Left renal pelvis (tissue), 4 donors: Measurements from ENCODE around the gene PI4KB. TPM values are rescaled to one million over a fixed set of nuclear protein-coding genes. Genes with fewer than 3 reads are reported as not detected.
"Not testable (repeated sequence)": the region's sequence is repeated elsewhere in the genome, so short reads cannot be mapped to it uniquely, and the experiment has no call there.

Experiments used
- DNase-seq, 4 donors: peaks; one replicate each; pipeline ENCODE4 v3.0.0-alpha.2; 2013; ENCODE audit warnings: low read depth in 4 of 4, low spot score in 3 of 4
- polyA plus RNA-seq, 4 donors: library from polyadenylated mRNA; unstranded; fragments of 120-200 nt; gene quantifications; one replicate each; pipeline ENCODE4 v1.2.1, GENCODE V29; 2013; ENCODE audit not compliant: insufficient read length in 4 of 4

The PI4KB gene
- 10 to 100 TPM; 51.5 to 69.7 (median 65.4) TPM for polyA plus RNA-seq

DNA sequence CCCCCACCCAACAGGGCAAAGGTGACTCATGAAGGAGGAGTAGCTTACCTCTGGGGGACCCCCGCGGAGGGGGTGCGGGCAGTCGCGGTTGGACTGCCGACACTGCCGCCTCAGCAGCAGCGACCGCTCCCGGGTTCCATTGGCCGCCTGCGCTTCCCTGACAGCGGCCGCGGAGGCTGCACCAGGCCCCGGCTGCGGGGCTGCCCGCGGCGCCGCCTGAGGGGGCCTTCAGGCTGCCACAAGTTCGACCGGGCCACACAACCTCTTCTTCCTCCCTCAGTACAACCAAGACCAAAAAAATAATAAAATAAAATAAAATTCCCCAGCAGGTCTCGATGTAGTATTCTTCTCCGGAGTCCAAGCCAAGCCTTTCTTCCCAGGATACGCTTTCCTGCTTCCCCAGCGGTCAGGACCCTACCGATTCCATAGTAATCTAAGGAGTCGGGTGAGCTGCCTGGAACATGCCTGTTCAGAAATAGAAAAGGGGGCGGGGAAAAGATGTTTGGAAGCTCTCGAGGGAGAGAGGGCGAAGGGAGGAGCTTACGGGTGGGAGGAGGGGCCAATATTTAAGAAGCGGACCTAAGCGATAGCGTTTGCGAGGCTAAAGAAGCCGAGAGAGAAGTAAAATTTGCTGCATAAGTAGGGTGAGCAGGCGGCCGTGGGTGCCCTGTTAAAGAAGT is at the start of gene PI4KB:
TSS of gene PI4KB (minus strand) at position 194 of the 680 bp plus-strand sequence. CDS start 10,935 bp downstream, outside the sequence.
- DNase-seq, result peak; percentile 96 to 99 (median 98)

DNA sequence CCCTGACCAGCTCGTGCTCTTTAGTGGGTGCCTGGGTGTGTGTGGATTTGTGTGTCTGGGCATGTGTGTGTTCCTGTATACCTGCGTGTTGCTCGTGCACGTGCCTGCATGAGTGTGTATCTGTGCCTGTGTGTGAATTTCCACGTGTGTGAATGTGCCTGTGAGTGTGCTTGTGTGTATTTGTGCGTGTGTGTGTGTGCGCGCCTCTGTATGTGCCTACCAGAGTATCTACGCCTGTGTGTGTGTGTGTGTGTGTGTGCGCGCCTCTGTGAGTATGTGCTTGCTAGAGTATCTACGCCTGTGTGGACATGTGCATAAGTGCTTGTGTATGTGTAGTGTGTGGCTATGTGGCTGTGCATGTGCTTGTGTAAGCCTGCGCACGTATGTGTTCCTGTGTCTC is 46.0 kb upstream of the PI4KB start:
- no peak for DNase-seq

DNA sequence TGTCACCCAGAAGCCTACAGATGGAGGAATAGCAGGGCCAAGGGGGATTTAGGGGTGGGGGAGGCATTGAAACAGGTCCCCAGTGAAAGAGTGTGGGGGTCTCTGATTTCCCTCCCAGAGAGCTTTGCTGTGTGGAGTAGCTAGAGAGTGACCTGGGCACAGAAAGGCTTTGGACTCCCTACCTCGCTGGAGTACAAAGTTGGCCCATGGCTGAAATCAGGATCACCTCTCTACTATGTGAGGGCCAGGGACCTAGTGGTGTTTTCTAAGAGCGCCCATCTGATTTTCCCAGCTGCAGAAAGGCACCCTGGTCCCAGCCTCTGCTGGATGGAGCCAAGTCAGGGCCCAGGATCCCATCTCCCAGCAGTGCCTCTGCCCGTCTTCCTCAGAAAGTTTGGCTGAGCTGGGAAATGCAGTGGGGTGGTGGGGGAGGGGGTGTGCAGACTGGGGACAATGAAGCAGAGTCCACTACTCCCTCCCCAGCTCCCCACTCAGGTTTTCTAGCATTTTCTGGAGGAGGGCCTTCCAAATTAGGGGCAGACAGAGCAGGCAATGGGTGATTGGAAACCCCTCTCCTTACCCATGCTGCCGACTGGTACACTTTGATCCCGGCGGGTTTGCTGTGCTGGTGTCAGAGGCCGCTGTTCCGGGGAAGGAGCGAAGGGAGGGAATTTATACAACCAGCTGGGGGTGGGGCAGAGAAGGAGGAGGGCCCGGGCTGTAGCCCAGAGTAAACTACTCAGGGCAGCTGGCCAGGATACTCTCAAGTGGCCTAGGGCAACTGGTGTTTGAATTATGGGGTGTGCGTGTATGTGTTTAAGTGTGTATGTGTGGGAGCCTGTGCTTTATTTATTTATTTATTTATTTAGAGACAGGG is 45.1 kb upstream of the PI4KB start, which contains the start of gene SELENBP1:
TSS of gene SELENBP1 (minus strand) at position 648 of the 877 bp plus-strand sequence. CDS start at position 584, 64 bp downstream.
- peak; percentile 60 to 72 (median 65) for DNase-seq

DNA sequence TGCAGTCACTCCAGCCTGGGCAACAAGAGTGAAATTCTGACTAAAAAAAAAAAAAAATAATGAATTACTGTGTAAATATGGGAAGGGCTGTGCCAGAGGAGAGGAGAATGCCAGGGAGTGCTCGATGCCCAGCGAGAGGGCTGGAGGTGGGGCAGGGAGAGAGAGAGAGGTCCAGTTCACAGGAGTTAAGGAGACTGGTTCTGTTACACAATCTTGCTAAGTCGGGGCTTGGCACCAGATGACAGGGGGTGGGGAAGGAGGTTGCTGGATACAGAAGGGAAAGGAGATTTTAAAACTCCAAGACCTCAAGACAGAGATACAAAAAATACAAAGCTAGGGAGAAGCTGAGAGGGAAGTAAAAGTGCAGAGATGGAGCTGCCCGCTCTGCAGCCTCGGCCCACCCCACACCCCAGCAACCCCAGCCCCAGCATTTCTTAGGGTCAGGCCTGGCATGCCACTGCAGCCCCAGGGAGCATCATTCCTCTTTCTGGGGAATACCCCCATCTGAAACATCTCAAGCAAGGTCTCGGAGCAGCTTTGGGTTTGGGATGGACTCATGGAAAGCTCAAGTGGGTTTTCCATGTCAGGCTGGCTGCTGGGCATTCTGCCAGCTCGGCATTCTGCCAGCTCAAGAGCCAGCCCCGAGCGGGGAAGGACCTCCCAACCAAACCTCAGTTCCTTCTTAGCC is 44.3 kb upstream of the PI4KB start:
- DNase-seq, result peak in 1 of 4 donors; percentile 43

DNA sequence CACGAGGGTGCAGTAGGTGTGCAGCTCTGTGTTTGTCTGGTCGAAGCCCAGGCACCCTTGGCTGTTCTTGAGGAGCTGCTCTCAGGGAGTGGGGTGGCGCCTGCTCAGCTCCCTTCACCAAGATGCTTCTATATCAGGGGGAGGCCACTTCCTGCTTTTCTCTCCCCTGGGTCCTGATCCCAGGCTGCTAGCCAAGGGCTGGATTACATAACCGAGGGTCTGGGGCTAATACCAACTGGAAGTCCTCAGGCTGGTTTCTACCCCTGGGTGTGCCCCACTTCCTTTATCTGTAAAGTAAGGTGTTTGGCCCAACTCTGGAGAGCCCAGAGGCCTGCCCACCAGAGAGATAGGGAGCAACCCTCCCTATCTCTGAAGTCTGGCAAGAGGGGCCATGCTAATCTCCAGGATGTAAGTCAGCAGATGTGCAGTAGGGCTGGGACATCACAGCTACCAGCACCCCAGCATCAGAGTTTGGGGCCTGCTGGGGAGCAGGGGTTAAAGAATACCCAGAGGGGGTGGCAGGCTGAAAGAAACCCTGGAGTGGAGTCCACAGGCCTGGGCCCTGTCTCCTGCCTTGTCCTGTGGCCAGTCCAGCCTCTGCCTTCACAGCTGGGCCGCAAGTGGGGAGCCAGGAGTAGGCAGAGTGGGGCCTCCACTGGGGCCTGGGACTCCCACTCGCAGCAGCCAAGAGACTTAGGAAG is 43.1 kb upstream of the PI4KB start:
- DNase-seq, result no peak

DNA sequence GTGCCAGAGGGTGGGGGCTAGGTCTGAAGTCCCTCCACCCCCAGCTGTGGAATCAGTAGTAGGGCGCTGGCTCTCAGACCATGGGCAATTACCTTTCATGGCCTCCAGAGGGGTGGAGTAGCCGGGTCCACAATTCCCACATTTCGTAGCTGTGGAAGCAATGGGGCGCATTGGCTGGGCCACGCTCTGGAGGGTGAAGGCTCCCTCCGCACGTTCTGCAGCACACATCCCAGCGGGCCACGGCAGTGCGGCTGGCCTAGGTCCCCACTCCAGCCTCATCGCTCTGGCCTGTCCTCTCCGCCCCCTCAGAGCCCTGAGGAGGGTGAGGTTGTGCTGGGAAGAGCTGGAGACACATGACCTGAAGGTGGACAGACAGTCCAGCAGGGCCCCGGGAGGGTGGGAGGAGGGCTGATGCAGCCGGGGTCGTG is 42.4 kb upstream of the PI4KB start:
- no peak for DNase-seq

DNA sequence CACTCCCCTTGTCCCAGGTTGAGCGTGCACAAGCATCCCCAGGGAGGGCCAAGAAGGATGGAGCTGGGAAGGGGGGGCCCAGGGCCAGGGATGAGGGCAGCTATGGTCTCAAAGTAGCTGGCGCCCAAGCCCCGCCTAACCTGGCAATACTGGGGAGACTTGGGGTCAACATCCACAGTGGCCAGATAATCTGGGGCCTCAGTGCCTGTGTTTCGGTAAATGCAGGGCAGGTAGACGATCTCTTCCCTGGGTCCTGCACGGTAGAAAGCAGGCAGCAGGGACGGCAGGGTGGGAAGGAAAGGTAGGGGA is 42.0 kb upstream of the PI4KB start:
- no peak for DNase-seq

DNA sequence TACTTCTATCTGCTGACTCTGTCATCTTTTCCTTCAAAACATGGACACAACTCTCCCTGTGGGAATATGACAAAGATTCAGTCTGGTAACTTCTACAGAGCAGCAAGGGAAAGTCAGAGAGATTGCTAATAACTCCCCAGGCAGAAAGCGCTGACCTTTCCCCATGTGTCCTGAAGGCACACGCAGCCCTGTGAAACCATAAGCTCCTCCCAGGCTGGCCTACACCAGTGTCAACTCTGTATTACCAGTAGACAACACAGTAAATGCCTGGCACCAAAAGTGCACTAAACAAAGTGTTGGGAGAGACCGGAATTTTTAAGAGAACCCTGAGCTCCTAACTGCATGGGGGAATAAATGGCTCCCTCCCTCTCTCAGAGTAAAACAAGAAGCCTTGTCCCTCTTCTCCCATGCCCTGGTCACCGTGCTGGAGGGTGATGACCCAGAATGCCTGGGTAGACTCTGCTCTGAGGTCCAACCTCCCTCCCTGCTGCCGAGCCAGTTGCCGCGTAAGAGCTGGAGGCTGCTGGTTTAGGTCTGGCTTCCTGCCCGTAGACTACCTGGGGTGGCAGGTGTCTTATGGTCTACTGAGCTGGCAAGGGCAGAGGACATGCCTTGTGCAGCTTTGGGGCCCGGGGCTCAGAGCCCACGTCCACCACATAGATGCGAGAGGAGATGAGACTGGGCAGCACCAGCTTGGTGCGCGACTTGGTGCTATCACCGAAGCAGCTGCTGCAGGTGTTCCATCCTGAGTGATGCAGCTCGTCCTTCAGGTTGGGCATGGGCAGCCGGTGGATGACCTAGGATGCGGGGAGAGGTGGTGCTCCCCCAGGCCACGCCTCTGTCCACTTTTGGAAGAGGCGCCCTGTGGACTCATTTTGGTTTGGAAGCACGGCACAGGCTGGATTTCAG is 41.4 kb upstream of the PI4KB start:
- DNase-seq, result no peak

DNA sequence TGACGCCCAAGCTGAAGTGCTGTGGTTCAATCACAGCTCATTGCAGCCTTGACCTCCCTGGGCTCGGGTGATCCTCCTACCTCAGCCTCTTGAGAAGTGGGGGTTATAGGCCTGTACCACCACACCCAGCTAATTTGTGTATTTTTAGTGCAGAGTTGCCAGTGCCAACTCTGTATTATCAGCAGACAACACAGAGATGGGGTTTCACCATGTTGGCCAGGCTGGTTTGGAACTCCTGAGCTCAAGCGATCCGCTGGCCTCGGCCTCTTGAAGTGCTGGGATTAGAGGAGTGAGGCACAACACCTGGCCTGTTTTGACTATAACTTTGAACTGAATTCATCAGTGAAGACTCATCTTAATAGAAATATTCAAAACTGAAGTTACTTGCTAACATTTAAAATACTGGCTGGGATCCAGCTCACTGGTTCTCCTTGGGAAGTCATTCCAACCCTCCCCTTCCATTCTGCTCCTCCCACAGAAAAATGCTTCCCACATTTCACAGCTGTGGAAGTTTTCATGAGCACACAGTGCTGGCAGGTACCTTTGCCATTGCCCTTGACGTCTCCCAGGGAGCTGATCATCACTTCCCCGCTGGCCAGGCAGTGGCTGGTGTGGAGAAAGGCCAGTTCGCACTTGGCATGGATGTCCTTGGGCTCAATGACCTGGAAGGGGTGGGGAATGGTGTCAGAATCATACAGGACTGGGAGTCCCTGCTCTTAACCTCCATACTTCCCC is 40.6 kb upstream of the PI4KB start:
- DNase-seq, result no peak

DNA sequence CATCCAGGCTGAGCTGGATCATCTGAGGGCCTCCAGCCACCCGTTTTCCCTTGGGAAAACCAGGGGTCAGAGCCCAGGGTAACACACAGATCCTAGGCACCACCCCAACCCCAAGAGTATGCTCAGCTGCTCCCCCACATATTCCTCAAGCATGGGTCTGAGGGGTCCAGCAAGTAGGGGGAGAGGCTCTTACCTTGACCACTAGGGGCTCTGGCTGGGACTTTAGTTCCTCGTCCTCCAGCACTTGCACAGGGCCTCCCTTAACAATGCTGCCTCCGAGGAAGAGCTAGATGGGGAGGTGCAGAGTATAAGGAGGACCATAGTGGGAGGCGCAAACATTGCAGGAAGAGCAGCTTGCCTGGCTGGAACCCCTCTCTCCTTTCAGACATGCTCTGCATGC is 37.8 kb upstream of the PI4KB start:
- no peak for DNase-seq

DNA sequence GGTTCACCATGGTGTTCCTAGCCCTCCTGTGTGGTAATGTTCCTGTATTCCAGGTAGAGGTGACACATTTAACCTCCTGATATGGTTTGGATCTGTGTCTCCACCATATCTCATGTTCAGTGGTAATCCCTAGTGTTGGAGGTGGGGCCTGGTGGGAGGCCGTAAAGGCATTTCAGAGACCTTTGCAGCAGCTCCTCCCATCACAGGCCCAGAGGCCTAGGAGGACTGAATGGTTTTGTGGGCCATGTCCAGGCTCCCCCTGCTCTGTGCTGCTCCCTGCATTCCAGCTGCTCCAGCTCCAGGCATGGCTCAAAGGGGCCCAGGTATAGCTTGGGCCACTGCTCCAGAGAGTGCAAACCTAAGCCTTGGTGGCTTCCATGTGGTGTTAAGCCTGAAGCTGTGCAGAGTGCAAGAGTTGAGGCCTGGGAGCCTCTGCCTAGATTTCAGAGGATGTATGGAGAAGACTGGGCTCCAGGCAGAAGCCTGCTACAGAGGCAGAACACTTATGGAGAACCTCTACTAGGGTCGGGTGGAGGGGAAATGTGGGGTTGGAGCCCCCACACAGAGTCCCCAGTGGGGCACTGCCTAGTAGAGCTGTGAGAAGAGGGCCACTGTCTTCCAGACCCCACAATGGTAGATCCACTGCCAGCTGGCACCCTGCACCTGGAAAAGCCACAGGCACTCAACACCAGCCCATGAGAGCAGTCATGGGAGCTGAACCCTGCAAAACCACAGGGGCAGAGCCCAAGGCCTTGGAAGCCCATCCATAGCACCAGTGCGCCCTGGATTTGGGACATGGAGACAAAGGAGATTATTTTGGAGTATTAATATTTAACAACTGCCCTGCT is 35.3 kb upstream of the PI4KB start:
- DNase-seq, result no peak

DNA sequence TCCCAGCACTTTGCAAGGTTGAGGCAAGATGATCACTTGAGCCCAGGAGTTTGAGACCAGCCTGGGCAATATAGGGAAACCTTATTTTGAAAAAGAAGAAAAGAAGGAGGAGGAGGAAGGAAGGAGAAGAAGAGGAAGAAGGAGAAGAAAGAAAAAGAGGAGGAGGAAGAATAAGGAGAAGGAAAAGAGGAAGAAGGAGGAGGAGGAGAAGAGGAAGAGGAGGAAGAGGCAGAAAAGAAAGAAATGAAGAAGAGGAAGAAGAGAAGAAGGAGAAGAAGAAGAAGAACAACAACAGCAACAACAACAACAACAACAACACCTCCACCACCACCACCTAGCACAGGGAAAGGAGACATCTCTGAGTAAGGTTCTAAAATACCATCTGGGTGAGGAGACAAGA is 34.7 kb upstream of the PI4KB start:
- no peak for DNase-seq

DNA sequence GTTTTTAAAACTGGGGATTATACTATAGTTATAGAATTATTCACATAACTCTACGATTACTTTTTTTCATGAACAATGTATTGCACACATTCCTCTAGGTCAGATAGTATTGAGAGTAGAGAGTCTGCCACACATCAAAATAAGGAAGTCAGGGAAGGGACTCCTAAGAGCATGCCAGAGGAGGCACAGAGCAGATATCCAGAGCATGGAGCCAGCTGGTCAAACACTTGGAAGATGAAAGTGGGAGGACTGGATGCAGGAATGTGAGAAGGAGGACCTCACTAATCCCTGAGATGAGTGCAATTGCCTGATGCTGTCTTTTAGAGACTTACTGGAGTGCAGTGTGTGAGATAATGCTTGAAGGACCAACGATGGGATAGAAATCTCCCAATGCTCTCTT is 29.5 kb upstream of the PI4KB start:
- no peak for DNase-seq

DNA sequence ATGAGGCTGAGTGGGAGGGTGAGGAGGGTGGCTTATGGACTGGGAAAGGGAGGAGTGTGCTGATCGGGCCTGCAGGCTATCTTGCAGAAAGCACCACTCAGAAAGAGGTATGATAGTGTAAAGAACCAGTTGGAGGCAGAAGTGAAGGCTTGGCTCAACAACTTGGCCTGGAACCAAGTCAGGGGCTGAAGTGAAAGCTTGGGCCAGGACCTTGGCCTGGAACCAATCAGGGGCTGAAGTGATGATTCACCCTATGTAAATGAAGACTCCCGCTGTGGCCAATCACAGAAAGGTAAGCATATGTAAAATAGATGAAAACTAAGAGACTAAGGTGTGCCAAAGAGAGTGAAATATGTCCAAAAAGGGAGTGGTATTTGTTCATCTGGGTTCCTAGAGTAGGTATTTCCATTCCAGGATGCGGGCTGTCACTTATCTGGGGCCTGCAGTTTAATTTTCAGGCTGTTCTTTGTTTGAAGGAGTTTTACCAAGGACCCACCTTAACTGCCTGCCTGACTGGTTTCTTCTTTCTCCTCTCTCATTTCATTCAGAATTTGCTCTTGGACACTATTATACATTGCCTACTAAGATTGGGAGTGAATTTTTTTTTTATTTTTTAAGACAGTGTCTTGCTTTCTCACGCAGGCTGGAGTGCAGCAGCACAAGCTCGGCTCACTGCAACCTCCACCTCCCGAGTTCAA is 25.0 kb upstream of the PI4KB start:
- DNase-seq, result no peak

DNA sequence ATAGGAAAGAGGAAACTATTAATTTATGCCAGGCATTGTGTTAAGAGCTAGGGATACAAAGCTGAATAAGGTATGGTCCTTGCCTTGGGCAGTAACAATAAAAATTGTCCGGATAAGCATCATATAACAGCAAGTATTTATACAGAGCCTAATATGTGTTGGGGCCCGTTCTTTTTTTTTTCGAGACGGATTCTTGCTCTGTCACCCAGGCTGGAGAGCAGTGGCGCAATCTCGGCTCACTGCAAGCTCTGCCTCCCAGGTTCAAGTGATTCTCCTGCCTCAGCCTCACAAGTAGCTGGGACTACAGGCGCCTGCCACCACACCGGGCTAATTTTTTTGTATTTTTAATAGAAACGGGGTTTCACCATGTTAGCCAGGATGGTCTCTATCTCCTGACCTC is 23.1 kb upstream of the PI4KB start:
- DNase-seq, result not testable (repeated sequence)

DNA sequence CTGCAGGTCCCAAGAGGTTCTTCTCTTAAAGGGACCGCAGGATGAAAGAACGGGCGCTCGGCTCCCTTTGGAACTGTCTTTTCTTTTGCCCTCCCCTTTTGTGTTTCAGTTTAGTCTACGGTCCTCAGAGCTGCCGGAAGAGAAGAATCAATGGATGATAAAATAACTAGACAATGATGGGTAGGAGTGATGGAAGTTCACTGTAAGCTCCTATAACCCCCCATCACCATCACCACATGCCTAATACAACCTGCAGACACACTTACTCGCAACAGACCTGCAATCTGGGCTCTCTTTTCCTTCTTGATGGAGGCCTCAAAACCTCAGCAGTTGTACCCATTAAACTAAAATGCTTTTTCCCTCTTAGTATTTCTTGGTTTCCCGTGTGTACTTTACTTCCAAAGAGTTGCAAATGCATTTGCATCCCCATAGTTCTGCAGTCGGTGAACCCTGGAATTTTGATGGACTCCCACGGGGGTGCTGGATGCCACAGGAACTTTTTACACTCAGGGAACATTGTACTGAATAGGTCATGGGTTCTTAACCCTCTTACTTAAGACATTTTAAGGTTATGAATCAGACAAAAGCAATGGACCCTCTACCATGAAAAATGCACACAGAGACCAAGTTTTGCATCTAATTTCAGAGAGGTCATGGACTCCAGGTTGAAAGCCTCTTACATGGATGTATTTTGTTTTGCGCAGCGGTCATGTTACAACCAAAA is 20.5 kb upstream of the PI4KB start:
- no peak for DNase-seq
